DOHH2 (cell line): ENCODE measurements around the gene SLC3A2.

Experiments used
- H3F3A ChIP-seq: fragments of 200-600 bp; sonication (generic), shearing (Covaris generic); 2 replicates; pipeline ENCODE4 v1.6.0; 2016; ENCODE audit warnings: antibody characterized with exemption, mild to moderate bottlenecking; ENCODE audit not compliant: control insufficient read depth, insufficient read depth
- H3K27ac ChIP-seq: fragments of 200-600 bp; sonication (generic); 2 replicates; pipeline ENCODE4 v1.5.1; 2014; ENCODE audit warnings: low read depth, mild to moderate bottlenecking, low read length, moderate library complexity
- H3K27me3 ChIP-seq: fragments of 200-600 bp; sonication (generic); 2 replicates; pipeline ENCODE4 v1.6.1; 2014; ENCODE audit warnings: mild to moderate bottlenecking, low read length, mixed read lengths; ENCODE audit not compliant: control insufficient read depth
- H3K36me3 ChIP-seq: fragments of 200-600 bp; sonication (generic); 2 replicates; pipeline ENCODE4 v1.6.1; 2014; ENCODE audit warnings: mild to moderate bottlenecking, low read length, moderate library complexity, mixed read lengths; ENCODE audit not compliant: control insufficient read depth
- H3K4me1 ChIP-seq: fragments of 200-600 bp; sonication (generic); 2 replicates; pipeline ENCODE4 v1.6.1; 2014; ENCODE audit warnings: mild to moderate bottlenecking, low read length, mixed read lengths; ENCODE audit not compliant: control insufficient read depth
- H3K4me2 ChIP-seq: fragments of 200-600 bp; sonication (generic); 2 replicates; pipeline ENCODE4 v1.6.0; 2014; ENCODE audit warnings: mild to moderate bottlenecking, low read length, moderate library complexity
- H3K4me3 ChIP-seq: fragments of 200-600 bp; sonication (generic); 2 replicates; pipeline ENCODE4 v1.5.1; 2014; ENCODE audit warnings: mild to moderate bottlenecking, low read length, mixed read lengths
- H3K79me2 ChIP-seq: fragments of 200-600 bp; sonication (generic); 2 replicates; pipeline ENCODE4 v1.6.1; 2014; ENCODE audit warnings: mild to moderate bottlenecking, low read length, mixed read lengths; ENCODE audit not compliant: control insufficient read depth
- H3K9me2 ChIP-seq: fragments of 200-600 bp; sonication (generic); replicated peaks from 2 replicates; pipeline ENCODE4 v1.6.1; 2014; ENCODE audit warnings: mild to moderate bottlenecking, low read length, mixed read lengths; ENCODE audit not compliant: control insufficient read depth
- H3K9me3 ChIP-seq: fragments of 200-600 bp; sonication (generic); 2 replicates; pipeline ENCODE4 v1.6.1; 2014; ENCODE audit warnings: antibody characterized with exemption, low read length, mixed read lengths; ENCODE audit not compliant: control insufficient read depth, insufficient read depth
- H4K20me1 ChIP-seq: fragments of 200-600 bp; sonication (generic); 2 replicates; pipeline ENCODE4 v1.6.0; 2014; ENCODE audit warnings: low read depth, mild to moderate bottlenecking, antibody characterized with exemption, low read length, moderate library complexity; ENCODE audit not compliant: control insufficient read depth, insufficient read depth
- CTCF ChIP-seq: fragments of 200-600 bp; sonication (generic); IDR thresholded peaks from one replicate; pipeline ENCODE4 v1.5.1; 2014; ENCODE audit warnings: antibody characterized with exemption, mild to moderate bottlenecking, low read depth, low read length; ENCODE audit not compliant: poor library complexity, severe bottlenecking
- EZH2phosphoT487 ChIP-seq: fragments of 200-600 bp; sonication (generic); IDR thresholded peaks from 2 replicates; pipeline ENCODE4 v1.6.1; 2017; ENCODE audit warnings: borderline replicate concordance, mild to moderate bottlenecking, antibody characterized with exemption, low read length, moderate library complexity, mixed read lengths

SLC3A2 gene

GRCh38 chr11:62897311-62897710 lies 16.6 kb downstream of the SLC3A2 start:
- no peak overlapping the region for H3K4me2 ChIP-seq
- no peaks in the 10 kb centered on the region for H3K9me3 ChIP-seq
- H3K4me1 ChIP-seq: no peaks in the 10 kb centered on the region

DNA sequence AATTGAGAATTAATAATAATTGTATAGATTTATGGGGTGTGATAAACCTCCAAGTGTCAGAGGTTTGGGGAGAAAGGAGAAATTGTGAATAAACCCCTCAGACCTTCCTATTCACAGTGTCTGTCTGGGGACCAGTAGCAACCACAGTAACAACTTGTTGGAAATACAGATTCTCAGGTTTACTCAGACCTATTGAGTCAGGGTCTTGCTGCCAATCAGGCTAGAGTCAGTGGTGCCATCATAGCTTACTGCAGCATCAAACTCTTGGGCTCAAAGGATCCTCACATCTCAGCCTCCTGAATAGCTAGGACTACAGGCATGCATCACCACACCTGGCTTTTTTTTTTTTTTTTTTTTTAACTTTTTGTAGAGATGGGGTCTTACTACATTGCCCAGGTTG lies 17.3 kb downstream of the SLC3A2 start:
- no peaks in the 10 kb centered on the region for H3K79me2 ChIP-seq
- H3K9me3 ChIP-seq: no peaks in the 10 kb centered on the region
- no peaks in the 10 kb centered on the region for H3F3A ChIP-seq
- no peaks in the 10 kb centered on the region for H3K4me1 ChIP-seq
- no peak overlapping the region for H3K27ac ChIP-seq
- H3K9me2 ChIP-seq: no peaks in the 10 kb centered on the region
- no peaks in the 10 kb centered on the region for H4K20me1 ChIP-seq
- H3K4me3 ChIP-seq: no peak overlapping the region
- H3K36me3 ChIP-seq: no peaks in the 10 kb centered on the region
- no peak for TF ChIP-seq EZH2phosphoT487
- no peak for TF ChIP-seq CTCF
- no peak overlapping the region for H3K4me2 ChIP-seq
- peaks cover 19% of the 10 kb centered on the region for H3K27me3 ChIP-seq

More at GRCh38 chr11:62897311-62897710, 16.6 kb downstream of the SLC3A2 start:
- H3F3A ChIP-seq: peaks cover 2% of the 10 kb centered on the region
- no peaks in the 10 kb centered on the region for H3K36me3 ChIP-seq
- H3K27ac ChIP-seq: no peak overlapping the region
- no peak overlapping the region for H3K4me3 ChIP-seq
- no peaks in the 10 kb centered on the region for H3K9me2 ChIP-seq
- H4K20me1 ChIP-seq: no peaks in the 10 kb centered on the region
- peaks cover 12% of the 10 kb centered on the region for H3K27me3 ChIP-seq
- H3K79me2 ChIP-seq: no peaks in the 10 kb centered on the region
- TF ChIP-seq CTCF: no peak
- TF ChIP-seq EZH2phosphoT487: no peak

DNA sequence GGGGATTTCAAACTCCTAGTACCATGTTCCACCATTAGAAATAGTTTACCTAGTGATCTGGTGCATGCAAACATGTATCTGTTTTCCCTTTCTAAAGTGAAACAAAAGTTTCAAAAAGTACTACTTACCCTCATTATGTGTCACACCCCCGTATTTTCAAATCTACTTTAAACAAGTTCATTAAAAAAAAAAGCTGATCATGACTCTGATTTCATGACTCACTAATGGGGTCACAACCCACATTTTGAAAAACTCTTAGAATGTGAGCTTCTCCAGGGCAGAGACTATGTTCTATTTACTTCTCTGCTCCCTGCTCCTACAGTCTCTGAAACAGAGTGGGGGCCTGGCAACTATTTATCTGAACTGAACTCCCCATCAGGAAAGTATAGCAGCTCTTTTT lies 22.2 kb downstream of the SLC3A2 start:
- Histone ChIP-seq H3K9me3 (no peaks in the 10 kb centered on the region), H3K27ac (no peak overlapping the region), H3K4me3 (no peak overlapping the region), H3K4me2 (no peak overlapping the region), H3K79me2 (no peaks in the 10 kb centered on the region), H3F3A (no peaks in the 10 kb centered on the region), H4K20me1 (no peaks in the 10 kb centered on the region), H3K9me2 (no peaks in the 10 kb centered on the region), H3K36me3 (no peaks in the 10 kb centered on the region), H3K4me1 (no peaks in the 10 kb centered on the region), H3K27me3 (peaks cover 46% of the 10 kb centered on the region)
- TF ChIP-seq CTCF: no peak
- no peak for TF ChIP-seq EZH2phosphoT487

DNA sequence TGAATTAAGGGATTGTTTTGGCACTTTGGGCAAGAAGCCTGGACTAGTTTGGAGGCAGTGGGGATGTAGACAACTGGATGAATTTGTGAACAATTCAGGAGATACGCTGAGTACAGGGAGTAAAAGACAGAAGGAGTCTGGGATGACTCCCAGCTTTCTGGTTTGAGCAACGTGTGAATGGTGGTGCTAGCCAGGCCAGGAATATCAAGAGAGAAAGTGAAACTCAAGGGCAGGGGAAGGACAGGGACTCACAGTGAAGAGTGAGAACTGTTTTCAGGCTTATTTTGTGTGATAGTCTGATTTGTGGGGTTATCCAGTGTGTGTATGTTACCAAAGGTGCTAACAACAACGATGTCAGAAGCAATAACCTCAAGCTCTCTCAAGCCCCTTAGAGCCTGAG lies 24.6 kb downstream of the SLC3A2 start:
- Histone ChIP-seq H3K9me3 (no peaks in the 10 kb centered on the region), H3K27me3 (peaks cover 44% of the 10 kb centered on the region), H3K4me3 (no peak overlapping the region), H3F3A (no peaks in the 10 kb centered on the region), H3K79me2 (no peaks in the 10 kb centered on the region), H3K27ac (no peak overlapping the region), H3K4me1 (no peaks in the 10 kb centered on the region), H3K9me2 (no peaks in the 10 kb centered on the region), H3K4me2 (no peak overlapping the region), H4K20me1 (no peaks in the 10 kb centered on the region), H3K36me3 (no peaks in the 10 kb centered on the region)
- TF ChIP-seq CTCF (no peak), EZH2phosphoT487 (no peak)
